Activated B cell treated with CpG ODN at 0.5 μM for 24 hours (primary cell): ENCODE data around the gene HEPACAM. TPM values are rescaled to one million over a fixed set of nuclear protein-coding genes. Genes with fewer than 3 reads are reported as not detected.

Experiments
- ATAC-seq: fragments of 200-7000 bp; cut with Tn5 transposase; one replicate; pipeline ENCODE4 v1.10.0; 2021; ENCODE audit warnings: low read depth, mild to moderate bottlenecking, moderate library complexity
- CTCF ChIA-PET: fragments of 350-600 bp; sonication (Branson Sonifier 250); formaldehyde crosslinking; loops from one replicate; lab custom pipeline; 2021; ENCODE audit warnings: antibody characterized with exemption; lab: Charles Lee
- POLR2A ChIA-PET: fragments of 350-600 bp; sonication (Branson Sonifier 250); formaldehyde crosslinking; loops from one replicate; lab custom pipeline; 2021; ENCODE audit warnings: antibody characterized with exemption; lab: Charles Lee
- DNase-seq: peaks from one replicate; pipeline ENCODE4 v3.0.0; 2022
- H3K27ac Mint-ChIP-seq: one replicate; pipeline ENCODE4 v1.8.0; 2020; ENCODE audit warnings: mixed read lengths
- H3K27me3 Mint-ChIP-seq: one replicate; pipeline ENCODE4 v1.8.0; 2021; ENCODE audit warnings: mixed read lengths
- H3K36me3 Mint-ChIP-seq: one replicate; pipeline ENCODE4 v1.8.0; 2021; ENCODE audit warnings: low read depth, mixed read lengths
- H3K4me1 Mint-ChIP-seq: one replicate; pipeline ENCODE4 v1.8.0; 2021; ENCODE audit warnings: mixed read lengths
- H3K4me3 Mint-ChIP-seq: one replicate; pipeline ENCODE4 v1.8.0; 2020; ENCODE audit warnings: mild to moderate bottlenecking, mixed read lengths
- H3K9me3 Mint-ChIP-seq: one replicate; pipeline ENCODE4 v1.8.0; 2020; ENCODE audit warnings: mixed read lengths
- intact Hi-C: fragments of 100-400 bp; cut with micrococcal nuclease; formaldehyde crosslinking; loops from one replicate; pipeline ENCODE4 v1.15.1; 2024
- total RNA-seq: library from RNA; stranded (reverse); gene quantifications from 2 replicates; pipeline ENCODE4 v1.2.3, GENCODE V29; 2022
- TF ChIP-seq, protein P1 (sequence below): fragments of 200-600 bp; IDR thresholded peaks from one replicate; pipeline ENCODE4 v1.8.0; 2022; ENCODE audit warnings: antibody characterized with exemption, mild to moderate bottlenecking

The HEPACAM gene
- total RNA-seq, 1 donor from 2014 or later, result not detected

- no peak for ATAC-seq
- Mint-ChIP-seq H3K9me3 (no peaks in the 10 kb centered on the region), H3K36me3 (no peaks in the 10 kb centered on the region), H3K4me1 (peaks cover 3% of the 10 kb centered on the region), H3K4me3 (no peak overlapping the region), H3K27me3 (peaks cover 32% of the 10 kb centered on the region), H3K27ac (no peak overlapping the region)
- TF ChIP-seq, protein P1, sequence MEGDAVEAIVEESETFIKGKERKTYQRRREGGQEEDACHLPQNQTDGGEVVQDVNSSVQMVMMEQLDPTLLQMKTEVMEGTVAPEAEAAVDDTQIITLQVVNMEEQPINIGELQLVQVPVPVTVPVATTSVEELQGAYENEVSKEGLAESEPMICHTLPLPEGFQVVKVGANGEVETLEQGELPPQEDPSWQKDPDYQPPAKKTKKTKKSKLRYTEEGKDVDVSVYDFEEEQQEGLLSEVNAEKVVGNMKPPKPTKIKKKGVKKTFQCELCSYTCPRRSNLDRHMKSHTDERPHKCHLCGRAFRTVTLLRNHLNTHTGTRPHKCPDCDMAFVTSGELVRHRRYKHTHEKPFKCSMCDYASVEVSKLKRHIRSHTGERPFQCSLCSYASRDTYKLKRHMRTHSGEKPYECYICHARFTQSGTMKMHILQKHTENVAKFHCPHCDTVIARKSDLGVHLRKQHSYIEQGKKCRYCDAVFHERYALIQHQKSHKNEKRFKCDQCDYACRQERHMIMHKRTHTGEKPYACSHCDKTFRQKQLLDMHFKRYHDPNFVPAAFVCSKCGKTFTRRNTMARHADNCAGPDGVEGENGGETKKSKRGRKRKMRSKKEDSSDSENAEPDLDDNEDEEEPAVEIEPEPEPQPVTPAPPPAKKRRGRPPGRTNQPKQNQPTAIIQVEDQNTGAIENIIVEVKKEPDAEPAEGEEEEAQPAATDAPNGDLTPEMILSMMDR, result no peak
- CTCF ChIA-PET, result no interaction called here
- POLR2A ChIA-PET, result no interaction called here
- no peak for DNase-seq
- intact Hi-C loops, result no loop called here
These were observed 12.6 kb downstream of the HEPACAM start for GRCh38 chr11:124923296-124923695.

DNA sequence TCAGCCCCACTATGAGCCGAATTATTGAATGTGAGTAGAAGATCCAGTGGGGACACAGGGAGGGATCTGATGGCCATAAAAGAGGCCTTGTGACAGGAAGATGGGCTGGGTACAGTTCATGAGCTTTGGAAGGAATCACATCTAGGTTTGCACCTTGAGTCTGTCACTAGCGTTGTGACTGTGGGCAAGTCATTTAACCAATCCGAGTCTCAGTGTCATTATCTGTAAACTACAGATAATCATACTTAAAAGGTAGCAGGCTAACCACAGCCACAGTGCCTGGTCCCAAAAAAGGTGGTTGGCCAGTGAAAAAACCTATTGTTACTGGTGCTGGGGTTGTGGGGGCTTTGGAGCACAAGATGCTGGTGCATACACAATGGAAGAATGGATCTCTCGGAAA lies 13.0 kb downstream of the HEPACAM start:
- intact Hi-C loops, result no loop called here
- TF ChIP-seq, protein P1, result no peak
- Mint-ChIP-seq H3K9me3 (no peaks in the 10 kb centered on the region), H3K4me1 (peaks cover 3% of the 10 kb centered on the region), H3K4me3 (no peak overlapping the region), H3K36me3 (no peaks in the 10 kb centered on the region), H3K27ac (no peak overlapping the region), H3K27me3 (peaks cover 32% of the 10 kb centered on the region)
- DNase-seq (no peak), ATAC-seq (no peak)
- ChIA-PET POLR2A (no interaction called here), CTCF (no interaction called here)

DNA sequence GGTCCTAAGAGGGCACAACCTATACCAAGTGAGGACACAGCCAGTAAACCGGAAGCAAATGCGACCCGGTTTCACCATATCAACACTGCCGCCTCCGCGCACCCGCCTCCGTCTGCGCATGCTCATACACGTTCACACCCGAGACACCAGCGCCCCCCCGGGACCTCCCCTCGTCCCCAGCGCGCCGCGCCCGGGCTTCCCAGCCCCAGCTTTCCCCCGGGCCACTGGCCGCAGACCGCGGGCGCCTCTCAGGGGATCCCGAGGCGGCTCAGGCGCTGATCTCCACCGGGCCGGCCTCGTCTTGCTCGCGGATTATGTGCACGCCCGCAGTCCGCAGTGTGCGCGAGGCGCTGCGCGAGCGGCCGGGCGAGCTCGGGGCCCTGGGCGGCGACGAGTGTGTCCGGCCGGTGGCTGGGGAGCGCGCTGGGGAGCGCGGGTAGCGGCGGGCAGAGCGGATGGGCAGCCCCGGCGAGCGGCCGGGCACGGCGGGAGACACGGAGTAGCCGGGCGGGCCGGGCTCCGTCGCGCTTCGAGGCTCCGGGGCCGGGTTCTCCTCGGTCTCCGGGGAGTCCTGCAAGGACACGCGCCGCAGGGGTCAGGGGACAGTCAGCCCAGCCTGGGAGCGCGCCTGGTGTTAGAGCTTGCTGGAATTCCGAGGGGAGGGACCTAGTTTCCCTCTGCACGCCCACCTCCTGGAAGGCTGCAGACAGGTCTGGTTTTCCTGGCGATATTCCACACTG lies 14.8 kb downstream of the HEPACAM start:
- Mint-ChIP-seq H3K27me3 (peaks cover 35% of the 10 kb centered on the region), H3K9me3 (no peaks in the 10 kb centered on the region), H3K4me3 (peak overlapping the region; percentile 65), H3K4me1 (peaks cover 3% of the 10 kb centered on the region), H3K36me3 (no peaks in the 10 kb centered on the region), H3K27ac (no peak overlapping the region)
- POLR2A ChIA-PET, result interaction anchor here (1.2 kb wide), 1 partner anchor 33 kb away, joined by 4 read pairs; the partner anchor contains the start of gene CCDC15
- TF ChIP-seq, protein P1, result no peak
- CTCF ChIA-PET, result no interaction called here
- ATAC-seq (peak; percentile 78), DNase-seq (peak; percentile 42)
- intact Hi-C loops, result no loop called here

- ATAC-seq (no peak), DNase-seq (no peak)
- ChIA-PET CTCF (no interaction called here), POLR2A (interaction anchor here (1.2 kb wide), 1 partner anchor 33 kb away, joined by 4 read pairs; the partner anchor contains the start of gene CCDC15)
- no peaks in the 10 kb centered on the region for H3K9me3 Mint-ChIP-seq
- TF ChIP-seq, protein P1, result no peak
- peaks cover 3% of the 10 kb centered on the region for H3K4me1 Mint-ChIP-seq
- H3K27me3 Mint-ChIP-seq, result peaks cover 41% of the 10 kb centered on the region
- H3K27ac Mint-ChIP-seq, result no peak overlapping the region
- intact Hi-C loops, result no loop called here
- H3K36me3 Mint-ChIP-seq, result no peaks in the 10 kb centered on the region
- peak overlapping the region; percentile 65 for H3K4me3 Mint-ChIP-seq
These were observed 15.5 kb downstream of the HEPACAM start for GRCh38 chr11:124920356-124920755.

- Mint-ChIP-seq H3K27me3 (peaks cover 41% of the 10 kb centered on the region), H3K4me1 (peaks cover 3% of the 10 kb centered on the region), H3K36me3 (no peaks in the 10 kb centered on the region), H3K27ac (no peak overlapping the region), H3K9me3 (no peaks in the 10 kb centered on the region), H3K4me3 (no peak overlapping the region)
- DNase-seq (no peak), ATAC-seq (no peak)
- TF ChIP-seq, protein P1, result no peak
- intact Hi-C loops, result no loop called here
- ChIA-PET CTCF (no interaction called here), POLR2A (interaction anchor here (1.2 kb wide), 1 partner anchor 34 kb away, joined by 4 read pairs; the partner anchor contains the start of gene CCDC15)
These were observed 15.9 kb downstream of the HEPACAM start for GRCh38 chr11:124919898-124920297.
